Esophagus mucosa (tissue), 1 donor: ENCODE data around the gene SNX7. TPM values are rescaled to one million over a fixed set of nuclear protein-coding genes. Genes with fewer than 3 reads are reported as not detected.
A peak's percentile ranks its signal among the peaks of the same experiment; 100 is the strongest.

Source experiments
- ATAC-seq: fragments of 200-7000 bp; cut with Tn5 transposase; one replicate; pipeline ENCODE4 v1.9.1; 2020
- total RNA-seq: library from RNA; stranded (reverse); gene quantifications from one replicate; pipeline ENCODE4 v1.2.4, GENCODE V29; 2023
- donor health status: DM: yes; HTN: yes; CAD: no.

Gene SNX7
- total RNA-seq = 25.4 TPM

- peak; percentile 98 for ATAC-seq
Measured at GRCh38 chr1:98661544-98662355, at the start of gene SNX7. TSS of gene SNX7 (plus strand) at chr1:98661721. CDS start at chr1:98661732, 11 bp downstream.

- no peak for ATAC-seq
Measured at GRCh38 chr1:98637316-98637715, 24.2 kb upstream of the SNX7 start.

- no peak for ATAC-seq
Measured at GRCh38 chr1:98638185-98638584, 23.3 kb upstream of the SNX7 start.

- no peak for ATAC-seq
Measured at GRCh38 chr1:98644510-98644909, 17.0 kb upstream of the SNX7 start.

- no peak for ATAC-seq
Measured at GRCh38 chr1:98651116-98651632, 10.3 kb upstream of the SNX7 start.

GRCh38 chr1:98653123-98653522, 8.4 kb upstream of the SNX7 start:
- no peak for ATAC-seq

- ATAC-seq = no peak
Measured at GRCh38 chr1:98659879-98660278, 1.6 kb upstream of the SNX7 start.

- ATAC-seq = peak; percentile 9
Measured at GRCh38 chr1:98660940-98661543, 479 bp upstream of the SNX7 start.

- ATAC-seq = no peak
Measured at GRCh38 chr1:98662356-98662670, 792 bp downstream of the SNX7 start.

- ATAC-seq = no peak
Measured at GRCh38 chr1:98668733-98669132, 7.2 kb downstream of the SNX7 start.

- no peak for ATAC-seq
Measured at GRCh38 chr1:98669355-98670296, 8.1 kb downstream of the SNX7 start.

GRCh38 chr1:98672189-98672588, 10.7 kb downstream of the SNX7 start:
- no peak for ATAC-seq

- no peak for ATAC-seq
Measured at GRCh38 chr1:98674075-98674781, 12.7 kb downstream of the SNX7 start.

- ATAC-seq = no peak
Measured at GRCh38 chr1:98675282-98675681, 13.8 kb downstream of the SNX7 start.

- peak; percentile 97 for ATAC-seq
Measured at GRCh38 chr1:98677288-98677687, 15.8 kb downstream of the SNX7 start.

- no peak for ATAC-seq
Measured at GRCh38 chr1:98681812-98682211, 20.3 kb downstream of the SNX7 start.

GRCh38 chr1:98688110-98688739, 26.7 kb downstream of the SNX7 start:
- no peak for ATAC-seq

- no peak for ATAC-seq
Measured at GRCh38 chr1:98690576-98690975, 29.1 kb downstream of the SNX7 start.

GRCh38 chr1:98692482-98692881, 31.0 kb downstream of the SNX7 start:
- ATAC-seq = no peak

GRCh38 chr1:98693385-98693784, 31.9 kb downstream of the SNX7 start:
- no peak for ATAC-seq

GRCh38 chr1:98696077-98696476, 34.6 kb downstream of the SNX7 start:
- ATAC-seq = no peak

- ATAC-seq = no peak
Measured at GRCh38 chr1:98697781-98698180, 36.3 kb downstream of the SNX7 start.
